K562 (cell line): ENCODE measurements around the gene UPF2. TPM values are rescaled to one million over a fixed set of nuclear protein-coding genes. Genes with fewer than 3 reads are reported as not detected.
A peak's percentile ranks its signal among the peaks of the same experiment; 100 is the strongest.

ENCODE experiments used
- E2F6 ChIP-seq, 2 experiments: IDR thresholded peaks; 2 replicates each; pipeline ENCODE4 v1.6.1; 2011; ENCODE audit warnings: borderline replicate concordance in 1 of 2, control low read depth in 1 of 2, low read depth in 1 of 2, low read length in 1 of 2, mild to moderate bottlenecking in 1 of 2, mixed read lengths in 1 of 2, moderate library complexity in 1 of 2; ENCODE audit not compliant: insufficient read depth in 1 of 2, insufficient read length in 1 of 2, poor library complexity in 1 of 2, severe bottlenecking in 1 of 2; ENCODE audit errors: extremely low read depth in 1 of 2
- HIVEP1 ChIP-seq: fragments of 250-450 bp; sonication (Bioruptor Pico); IDR thresholded peaks from 2 replicates; pipeline ENCODE4 v1.4.0; 2020; ENCODE audit warnings: mild to moderate bottlenecking
- JUND ChIP-seq, 2 experiments: IDR thresholded peaks; 2 replicates in 1 of 2; 3 replicates in 1 of 2; pipeline ENCODE4 v1.6.1; 2011; ENCODE audit warnings: borderline replicate concordance in 2 of 2, low read depth in 2 of 2, low read length in 2 of 2, improper control_type of control experiment in 1 of 2, missing biosample characterization in 1 of 2, missing genetic modification characterization in 1 of 2, missing genetic modification reagents in 1 of 2
- NCOR1 ChIP-seq: fragments of 450-650 bp; IDR thresholded peaks from 2 replicates; pipeline ENCODE4 v1.6.1; 2016; ENCODE audit warnings: mild to moderate bottlenecking, moderate library complexity
- RBFOX2 ChIP-seq: fragments of 200-400 bp; formaldehyde crosslinking; IDR thresholded peaks from 2 replicates; pipeline ENCODE4 v1.6.1; 2017; ENCODE audit warnings: low read depth, mild to moderate bottlenecking, low read length, moderate library complexity
- REST ChIP-seq, 2 experiments: fragments of 450-650 bp; formaldehyde crosslinking in 1 of 2; IDR thresholded peaks; 2 replicates each; pipeline versions ENCODE4 v1.4.0 to v1.6.1; 2014 to 2020; ENCODE audit warnings: mild to moderate bottlenecking in 2 of 2, borderline replicate concordance in 1 of 2, low read depth in 1 of 2
- STAG1 ChIP-seq: sonication (generic); formaldehyde crosslinking; IDR thresholded peaks from 2 replicates; pipeline ENCODE4 v1.5.0; 2020; ENCODE audit warnings: missing genetic modification reagents, borderline replicate concordance
- TBL1XR1 ChIP-seq, 2 experiments: IDR thresholded peaks; 2 replicates each; pipeline ENCODE4 v1.6.1; 2012; ENCODE audit warnings: improper control_type of control experiment in 2 of 2, low read length in 2 of 2, mild to moderate bottlenecking in 1 of 2
- ZZZ3 ChIP-seq: fragments of 450-650 bp; IDR thresholded peaks from 2 replicates; pipeline ENCODE4 v1.6.1; 2016; ENCODE audit warnings: antibody characterized with exemption, mild to moderate bottlenecking, moderate library complexity
- polyA plus RNA-seq, 8 experiments: library from polyadenylated mRNA; depleted of rRNA in 4 of 8; stranded (reverse) in 5 of 8; unstranded in 3 of 8; fragments of >200 nt; fragmentation: Nextera tagmentation in 2 of 8; fragmentation: Illumina TruSeq in 1 of 8; extraction: Ambion mirVana in 2 of 8; extraction: Trizol in 1 of 8; gene quantifications; 2 replicates each; pipeline versions ENCODE4 v1.2.1 to v1.2.3, GENCODE V29; 2011 to 2014; ENCODE audit warnings: inconsistent platforms in 1 of 8, missing spikeins in 1 of 8
- total RNA-seq, 7 experiments: library from RNA; depleted of rRNA in 6 of 7; stranded (reverse); fragments of >200 nt in 6 of 7; fragmentation: Illumina TruSeq in 2 of 7; extraction: Trizol in 2 of 7; gene quantifications; 2 replicates each; pipeline versions ENCODE4 v1.2.1 to v1.2.3, GENCODE V29; 2011 to 2021; ENCODE audit warnings: low replicate concordance in 1 of 7
- TF ChIP-seq, protein P1 (sequence below): fragments of 450-650 bp; IDR thresholded peaks from 2 replicates; pipeline ENCODE4 v1.6.1; 2017; ENCODE audit warnings: mild to moderate bottlenecking, moderate library complexity
- TF ChIP-seq, protein P2 (sequence below), 3 experiments: fragments of 200-800 bp in 1 of 3; sonication (Bioruptor generic) in 1 of 3; sonication (generic) in 1 of 3; formaldehyde crosslinking in 1 of 3; IDR thresholded peaks; 2 replicates each; pipeline versions ENCODE4 v1.6.1 to v1.8.0; 2016 to 2022; ENCODE audit warnings: mild to moderate bottlenecking in 2 of 3, missing compliant biosample characterization in 2 of 3, missing genetic modification characterization in 2 of 3, missing genetic modification reagents in 1 of 3

Gene UPF2
- total and polyA plus RNA-seq, 9 of the 15 experiments (the other 6 are each of a cell fraction or from before 2014, with no cell fraction given): 13.9 to 37.7 (median 23.7) TPM

DNA sequence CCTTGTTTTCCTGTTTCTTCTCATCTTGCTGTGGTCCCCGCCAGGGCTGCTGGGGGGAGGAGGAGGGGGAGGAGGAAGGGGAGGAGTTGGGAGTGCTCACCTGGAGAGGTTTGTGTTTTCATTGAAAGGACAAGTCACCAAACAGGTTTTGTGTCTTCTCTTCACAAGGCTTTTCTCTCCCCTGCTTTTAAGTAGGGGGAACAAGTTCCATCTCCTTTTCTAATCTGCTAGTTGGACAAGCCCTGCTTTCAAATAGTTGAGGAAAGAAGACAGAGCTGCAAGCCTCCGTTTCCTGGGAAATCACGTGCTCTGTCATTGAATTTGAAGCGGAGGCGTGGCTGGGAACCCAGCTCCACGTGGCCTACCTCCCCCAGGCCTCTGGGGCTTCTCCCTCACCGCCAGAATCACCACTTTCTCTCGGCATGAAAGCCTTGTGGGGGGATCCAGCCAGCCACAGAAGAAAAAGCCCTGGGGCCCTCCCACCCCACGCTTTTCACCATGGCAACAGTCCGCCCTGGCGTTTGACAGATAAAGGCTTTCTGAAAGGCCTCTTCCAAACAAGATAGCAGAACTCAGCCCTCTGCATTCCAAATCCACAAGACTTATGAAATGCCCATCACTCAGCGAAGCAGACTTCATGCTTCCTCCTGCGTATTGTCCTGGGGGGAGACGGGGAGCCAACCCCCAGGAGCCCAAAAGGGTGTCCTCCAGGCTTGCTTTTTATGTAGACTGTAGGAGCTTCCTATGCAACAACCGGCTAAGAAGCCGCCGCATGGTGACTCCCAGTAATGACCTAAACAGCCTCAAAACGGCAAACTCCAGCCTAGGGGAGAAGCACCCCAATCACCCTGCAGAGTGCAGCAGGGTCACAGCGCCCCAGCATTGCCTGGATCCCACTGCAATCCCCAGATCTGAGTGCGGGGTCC is 167.8 kb downstream of the UPF2 start (continued):
- TF ChIP-seq REST (IDR thresholded peaks at IDR 0.05; ENCODE audit: borderline replicate concordance) (peak; percentile 57), REST (CRISPR knock-in tag; IDR thresholded peaks at IDR 0.05; ENCODE audit: low read depth) (no peak), E2F6 (IDR thresholded peaks at IDR 0.05; ENCODE audit: borderline replicate concordance in 1 of 2, extremely low read depth in 1 of 2, insufficient read depth in 1 of 2, insufficient read length in 1 of 2, low read depth in 1 of 2, low read length in 1 of 2, poor library complexity in 1 of 2, severe bottlenecking in 1 of 2) (peak; percentile 61 to 92), ZZZ3 (no peak), HIVEP1 (CRISPR knock-in tag) (peak; percentile 50; the same call in 1 of the 2 replicates), RBFOX2 (0 out of 2 replicates have a peak, but pooled peaks have one; percentile 24), STAG1 (CRISPR knock-in tag) (no peak), TBL1XR1 (IDR thresholded peaks at IDR 0.05; ENCODE audit: low read length in 2 of 2) (peak in 1 of 2 experiments; percentile 44; a peak in 1 of 4 replicates), NCOR1 (peak; percentile 28; the same call in 1 of the 2 replicates), JUND (IDR thresholded peaks at IDR 0.05; ENCODE audit: borderline replicate concordance, low read depth, low read length) (peak; percentile 19; the same call in 1 of the 2 replicates), JUND (tag; IDR thresholded peaks at IDR 0.05; ENCODE audit: borderline replicate concordance, low read depth, low read length) (no peak)
- TF ChIP-seq, protein P1, sequence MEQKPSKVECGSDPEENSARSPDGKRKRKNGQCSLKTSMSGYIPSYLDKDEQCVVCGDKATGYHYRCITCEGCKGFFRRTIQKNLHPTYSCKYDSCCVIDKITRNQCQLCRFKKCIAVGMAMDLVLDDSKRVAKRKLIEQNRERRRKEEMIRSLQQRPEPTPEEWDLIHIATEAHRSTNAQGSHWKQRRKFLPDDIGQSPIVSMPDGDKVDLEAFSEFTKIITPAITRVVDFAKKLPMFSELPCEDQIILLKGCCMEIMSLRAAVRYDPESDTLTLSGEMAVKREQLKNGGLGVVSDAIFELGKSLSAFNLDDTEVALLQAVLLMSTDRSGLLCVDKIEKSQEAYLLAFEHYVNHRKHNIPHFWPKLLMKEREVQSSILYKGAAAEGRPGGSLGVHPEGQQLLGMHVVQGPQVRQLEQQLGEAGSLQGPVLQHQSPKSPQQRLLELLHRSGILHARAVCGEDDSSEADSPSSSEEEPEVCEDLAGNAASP: no peak
- TF ChIP-seq, protein P2, sequence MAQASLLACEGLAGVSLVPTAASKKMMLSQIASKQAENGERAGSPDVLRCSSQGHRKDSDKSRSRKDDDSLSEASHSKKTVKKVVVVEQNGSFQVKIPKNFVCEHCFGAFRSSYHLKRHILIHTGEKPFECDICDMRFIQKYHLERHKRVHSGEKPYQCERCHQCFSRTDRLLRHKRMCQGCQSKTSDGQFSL (CRISPR knock-in tag; IDR thresholded peaks at IDR 0.05): peak; percentile 58
- TF ChIP-seq, protein P2 (tag; IDR thresholded peaks at IDR 0.05): no peak
